Endothelial cell (in vitro differentiated cells): ENCODE measurements around the gene SLC15A1. TPM values are rescaled to one million over a fixed set of nuclear protein-coding genes. Genes with fewer than 3 reads are reported as not detected.

ENCODE experiments used
- DNase-seq: peaks from one replicate; pipeline ENCODE4 v3.0.0; 2021; ENCODE audit warnings: low spot score
- H3K27ac Mint-ChIP-seq: one replicate; pipeline ENCODE4 v1.8.0; 2021; ENCODE audit warnings: mixed read lengths, inconsistent platforms; ENCODE audit not compliant: unreplicated experiment
- H3K27me3 Mint-ChIP-seq: one replicate; pipeline ENCODE4 v1.8.0; 2021; ENCODE audit warnings: mild to moderate bottlenecking, moderate library complexity, mixed read lengths, inconsistent platforms; ENCODE audit not compliant: unreplicated experiment
- H3K36me3 Mint-ChIP-seq: one replicate; pipeline ENCODE4 v1.8.0; 2021; ENCODE audit warnings: mild to moderate bottlenecking, low read depth, mixed read lengths, inconsistent platforms; ENCODE audit not compliant: unreplicated experiment
- H3K4me1 Mint-ChIP-seq: one replicate; pipeline ENCODE4 v1.8.0; 2021; ENCODE audit warnings: mild to moderate bottlenecking, mixed read lengths, inconsistent platforms; ENCODE audit not compliant: unreplicated experiment
- H3K4me3 Mint-ChIP-seq: one replicate; pipeline ENCODE4 v1.8.0; 2021; ENCODE audit warnings: mild to moderate bottlenecking, mixed read lengths, inconsistent platforms; ENCODE audit not compliant: unreplicated experiment
- H3K9me3 Mint-ChIP-seq: one replicate; pipeline ENCODE4 v1.8.0; 2021; ENCODE audit warnings: mixed read lengths, inconsistent platforms; ENCODE audit not compliant: unreplicated experiment
- total RNA-seq: library from RNA; stranded (reverse); fragmentation: NEBNext Ultra II Directional; extraction: Animal tissue kit (Norgen Biotek cat#: 25700); gene quantifications from one replicate; pipeline ENCODE4 v1.2.1, GENCODE V29; 2021; ENCODE audit not compliant: unreplicated experiment
- TF ChIP-seq, protein P1 (sequence below): fragments of 200-600 bp; sonication (generic); IDR thresholded peaks from one replicate; pipeline ENCODE4 v1.5.0; 2021; ENCODE audit warnings: antibody characterized with exemption; ENCODE audit not compliant: unreplicated experiment

The SLC15A1 gene
- total RNA-seq, 1 donor from 2014 or later = 0.10 TPM

DNA sequence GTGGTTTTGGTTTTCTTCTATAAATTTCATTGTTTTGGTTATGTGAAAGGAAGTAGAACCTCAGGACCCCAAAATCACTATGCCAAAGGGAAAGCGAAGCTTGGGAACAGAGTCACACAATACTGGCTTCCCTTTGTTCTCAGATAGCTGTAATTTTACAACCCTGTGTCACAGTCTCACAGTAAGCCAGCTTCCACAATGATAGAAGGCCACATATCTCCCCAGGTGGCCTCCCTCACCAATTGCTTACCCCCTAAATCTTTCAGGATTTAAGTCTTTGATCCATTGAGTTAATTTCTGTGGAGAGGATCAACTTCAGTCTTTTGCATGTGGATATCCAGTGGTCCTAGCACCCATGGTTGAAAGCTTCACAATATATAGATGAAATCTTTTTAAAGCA is 58.7 kb downstream of the SLC15A1 start:
- DNase-seq = no peak
- peaks cover 4% of the 10 kb centered on the region for H3K4me1 Mint-ChIP-seq
- TF ChIP-seq, protein P1, sequence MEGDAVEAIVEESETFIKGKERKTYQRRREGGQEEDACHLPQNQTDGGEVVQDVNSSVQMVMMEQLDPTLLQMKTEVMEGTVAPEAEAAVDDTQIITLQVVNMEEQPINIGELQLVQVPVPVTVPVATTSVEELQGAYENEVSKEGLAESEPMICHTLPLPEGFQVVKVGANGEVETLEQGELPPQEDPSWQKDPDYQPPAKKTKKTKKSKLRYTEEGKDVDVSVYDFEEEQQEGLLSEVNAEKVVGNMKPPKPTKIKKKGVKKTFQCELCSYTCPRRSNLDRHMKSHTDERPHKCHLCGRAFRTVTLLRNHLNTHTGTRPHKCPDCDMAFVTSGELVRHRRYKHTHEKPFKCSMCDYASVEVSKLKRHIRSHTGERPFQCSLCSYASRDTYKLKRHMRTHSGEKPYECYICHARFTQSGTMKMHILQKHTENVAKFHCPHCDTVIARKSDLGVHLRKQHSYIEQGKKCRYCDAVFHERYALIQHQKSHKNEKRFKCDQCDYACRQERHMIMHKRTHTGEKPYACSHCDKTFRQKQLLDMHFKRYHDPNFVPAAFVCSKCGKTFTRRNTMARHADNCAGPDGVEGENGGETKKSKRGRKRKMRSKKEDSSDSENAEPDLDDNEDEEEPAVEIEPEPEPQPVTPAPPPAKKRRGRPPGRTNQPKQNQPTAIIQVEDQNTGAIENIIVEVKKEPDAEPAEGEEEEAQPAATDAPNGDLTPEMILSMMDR = no peak
- H3K27ac Mint-ChIP-seq = no peak overlapping the region
- H3K4me3 Mint-ChIP-seq = no peak overlapping the region
- no peaks in the 10 kb centered on the region for H3K27me3 Mint-ChIP-seq
- no peaks in the 10 kb centered on the region for H3K9me3 Mint-ChIP-seq
- H3K36me3 Mint-ChIP-seq = no peaks in the 10 kb centered on the region

DNA sequence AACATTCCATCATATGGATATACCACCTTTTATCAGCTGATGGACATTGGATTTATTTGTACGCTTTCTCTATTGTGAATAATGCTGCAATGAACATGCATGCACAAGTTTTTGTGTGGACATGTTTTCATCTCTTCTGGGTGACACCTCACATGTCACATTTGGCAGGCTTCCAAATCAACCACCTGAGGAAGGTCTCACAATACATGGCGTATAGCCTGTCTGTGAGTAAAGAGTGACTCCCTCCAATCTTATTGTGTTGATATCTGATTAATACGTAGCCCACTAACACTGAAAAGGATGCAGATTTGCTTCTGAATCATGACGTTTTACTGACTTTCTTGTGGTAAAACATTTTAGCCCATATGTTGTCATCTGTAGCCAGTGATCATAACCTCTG is 61.1 kb downstream of the SLC15A1 start:
- Mint-ChIP-seq H3K9me3 (no peaks in the 10 kb centered on the region), H3K4me3 (no peak overlapping the region), H3K27ac (no peak overlapping the region), H3K36me3 (no peaks in the 10 kb centered on the region), H3K4me1 (peaks cover 2% of the 10 kb centered on the region), H3K27me3 (no peaks in the 10 kb centered on the region)
- no peak for DNase-seq
- TF ChIP-seq, protein P1 = no peak

DNA sequence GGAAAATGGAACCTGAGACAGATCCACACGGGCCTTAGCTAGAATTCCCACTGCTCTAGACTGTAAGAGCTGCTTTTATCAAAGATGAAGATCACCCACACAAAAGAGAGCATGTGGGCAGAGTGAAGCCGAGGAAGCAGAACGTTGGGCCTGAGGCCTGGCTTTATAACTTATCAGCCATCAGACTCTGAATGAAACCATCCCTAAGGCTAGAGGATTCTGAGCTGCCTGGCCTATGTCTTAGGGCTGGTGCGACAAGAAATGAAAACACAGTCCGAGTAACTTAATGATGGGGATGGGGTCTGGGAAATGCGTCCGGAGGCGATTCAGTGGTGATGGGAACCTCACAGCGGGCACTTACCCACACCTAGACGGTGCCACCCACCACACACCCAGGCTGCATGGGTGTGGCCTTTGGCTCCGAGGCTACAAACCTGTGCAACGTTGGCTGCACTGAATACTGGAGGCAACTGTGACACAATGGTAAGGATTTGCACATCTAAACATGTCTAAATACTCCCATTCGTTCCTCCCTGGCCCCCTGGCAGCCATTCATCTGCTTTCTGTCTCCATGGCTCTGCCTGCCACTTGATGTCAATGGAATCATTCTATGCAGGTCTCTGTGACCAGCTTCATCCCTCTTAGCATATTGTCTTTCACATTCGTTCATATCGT is 62.0 kb downstream of the SLC15A1 start:
- Mint-ChIP-seq H3K4me3 (no peak overlapping the region), H3K4me1 (no peaks in the 10 kb centered on the region), H3K27me3 (no peaks in the 10 kb centered on the region), H3K36me3 (no peaks in the 10 kb centered on the region), H3K27ac (no peak overlapping the region), H3K9me3 (no peaks in the 10 kb centered on the region)
- DNase-seq = no peak
- TF ChIP-seq, protein P1 = no peak

DNA sequence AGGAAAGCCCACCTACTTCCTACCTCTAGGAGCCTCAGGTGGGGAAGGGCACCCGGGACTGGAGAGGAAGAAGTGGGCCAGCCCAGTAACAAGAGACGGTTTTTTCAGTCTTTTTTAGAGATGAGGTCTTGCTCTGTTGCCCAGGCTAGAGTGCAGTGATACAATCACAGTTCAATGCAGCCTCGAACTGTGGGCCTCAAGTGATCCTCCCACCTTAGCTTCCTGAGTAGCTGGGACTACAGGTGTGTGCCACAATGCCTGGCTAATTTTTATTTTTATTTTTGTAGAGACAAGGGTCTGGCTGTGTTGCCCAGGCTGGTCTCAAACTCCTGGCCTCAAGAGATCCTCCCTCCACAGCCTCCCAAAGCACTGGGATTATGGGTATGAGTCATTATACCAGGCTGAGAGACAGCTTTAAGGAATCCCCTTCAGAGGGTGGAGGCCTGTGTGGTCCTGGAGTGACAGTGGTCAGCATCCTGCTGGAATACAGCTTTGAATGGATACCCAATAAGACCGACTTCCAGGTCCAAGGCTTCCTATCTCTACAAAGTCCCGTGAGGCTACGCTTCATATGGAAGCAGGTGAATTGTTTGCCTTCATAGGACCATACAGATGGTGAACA is 63.0 kb downstream of the SLC15A1 start:
- H3K4me1 Mint-ChIP-seq = no peaks in the 10 kb centered on the region
- no peaks in the 10 kb centered on the region for H3K9me3 Mint-ChIP-seq
- no peaks in the 10 kb centered on the region for H3K36me3 Mint-ChIP-seq
- no peaks in the 10 kb centered on the region for H3K27me3 Mint-ChIP-seq
- no peak overlapping the region for H3K27ac Mint-ChIP-seq
- TF ChIP-seq, protein P1 = no peak
- DNase-seq = no peak
- H3K4me3 Mint-ChIP-seq = no peak overlapping the region

GRCh38 chr13:98688373-98688772 is 64.1 kb downstream of the SLC15A1 start:
- TF ChIP-seq, protein P1 = no peak
- no peak for DNase-seq
- no peak overlapping the region for H3K4me3 Mint-ChIP-seq
- H3K4me1 Mint-ChIP-seq = no peaks in the 10 kb centered on the region
- no peaks in the 10 kb centered on the region for H3K36me3 Mint-ChIP-seq
- no peaks in the 10 kb centered on the region for H3K27me3 Mint-ChIP-seq
- no peaks in the 10 kb centered on the region for H3K9me3 Mint-ChIP-seq
- H3K27ac Mint-ChIP-seq = no peak overlapping the region
